ENCODE data around the gene BCAN.

GRCh38 chr1:156640842-156641706 lies 843 bp upstream of the BCAN start:
- TF ChIP-seq CTCF (IDR thresholded peaks at IDR 0.05) (no peak), POLR2A (IDR thresholded peaks at IDR 0.05) (no peak)

Data from lower leg skin (tissue), 3 donors.